Activated CD8-positive, alpha-beta T cell treated with anti-CD3 and anti-CD28 coated beads, Interleukin-2, amount 10 ng/mL, durations not matched to agents 7 days and 5 days (primary cell): ENCODE measurements around the gene PARD6G. TPM values are rescaled to one million over a fixed set of nuclear protein-coding genes. Genes with fewer than 3 reads are reported as not detected.

Experiments used
- ATAC-seq: fragments of 150-1000 bp; cut with Tn5 transposase; one replicate; pipeline ENCODE4 v1.10.0; 2021; ENCODE audit warnings: moderate library complexity
- CTCF ChIA-PET: fragments of 350-600 bp; sonication (Branson Sonifier 250); formaldehyde crosslinking; loops from one replicate; lab custom pipeline; 2021; ENCODE audit warnings: antibody characterized with exemption; lab: Charles Lee
- POLR2A ChIA-PET: fragments of 350-600 bp; sonication (Branson Sonifier 250); formaldehyde crosslinking; loops from one replicate; lab custom pipeline; 2021; ENCODE audit warnings: antibody characterized with exemption; lab: Charles Lee
- DNase-seq: peaks from one replicate; pipeline ENCODE4 v3.0.0-alpha.2; 2020
- H3K27ac Mint-ChIP-seq: one replicate; pipeline ENCODE4 v1.8.0; 2021; ENCODE audit warnings: mild to moderate bottlenecking, mixed read lengths
- H3K27me3 Mint-ChIP-seq: one replicate; pipeline ENCODE4 v1.8.0; 2021; ENCODE audit warnings: low read depth, mixed read lengths
- H3K36me3 Mint-ChIP-seq: one replicate; pipeline ENCODE4 v1.8.0; 2021; ENCODE audit warnings: low read depth, mixed read lengths
- H3K4me1 Mint-ChIP-seq: one replicate; pipeline ENCODE4 v1.8.0; 2021; ENCODE audit warnings: low read depth, mixed read lengths
- H3K4me3 Mint-ChIP-seq: one replicate; pipeline ENCODE4 v1.8.0; 2021; ENCODE audit warnings: mild to moderate bottlenecking, mixed read lengths
- H3K9me3 Mint-ChIP-seq: one replicate; pipeline ENCODE4 v1.8.0; 2022; ENCODE audit warnings: mixed read lengths; ENCODE audit not compliant: insufficient read depth
- total RNA-seq, 2 experiments: library from RNA; stranded (reverse); gene quantifications; one replicate each; pipeline ENCODE4 v1.2.3, GENCODE V29; 2021

The PARD6G gene
- total RNA-seq, 2 experiments from 2014 or later = 0.18 TPM; not detected in 1

GRCh38 chr18:80130555-80130954 lies 116.8 kb downstream of the PARD6G start:
- ATAC-seq (no peak), DNase-seq (no peak)
- POLR2A ChIA-PET = interaction anchor here (1.4 kb wide), 1 partner anchor 22 kb away, joined by 5 read pairs; the partner anchor contains the start of gene ADNP2
- peaks cover 58% of the 10 kb centered on the region for H3K4me1 Mint-ChIP-seq
- H3K27me3 Mint-ChIP-seq = no peaks in the 10 kb centered on the region
- CTCF ChIA-PET = interaction anchor here (1.0 to 1.6 kb wide), 5 partner anchors 11 to 127 kb away, joined by 3 to 7 read pairs (median 3); no protein-coding TSS in a partner anchor
- no peak overlapping the region for H3K4me3 Mint-ChIP-seq
- H3K9me3 Mint-ChIP-seq = no peaks in the 10 kb centered on the region
- no peak overlapping the region for H3K27ac Mint-ChIP-seq
- H3K36me3 Mint-ChIP-seq = peaks cover 52% of the 10 kb centered on the region

DNA sequence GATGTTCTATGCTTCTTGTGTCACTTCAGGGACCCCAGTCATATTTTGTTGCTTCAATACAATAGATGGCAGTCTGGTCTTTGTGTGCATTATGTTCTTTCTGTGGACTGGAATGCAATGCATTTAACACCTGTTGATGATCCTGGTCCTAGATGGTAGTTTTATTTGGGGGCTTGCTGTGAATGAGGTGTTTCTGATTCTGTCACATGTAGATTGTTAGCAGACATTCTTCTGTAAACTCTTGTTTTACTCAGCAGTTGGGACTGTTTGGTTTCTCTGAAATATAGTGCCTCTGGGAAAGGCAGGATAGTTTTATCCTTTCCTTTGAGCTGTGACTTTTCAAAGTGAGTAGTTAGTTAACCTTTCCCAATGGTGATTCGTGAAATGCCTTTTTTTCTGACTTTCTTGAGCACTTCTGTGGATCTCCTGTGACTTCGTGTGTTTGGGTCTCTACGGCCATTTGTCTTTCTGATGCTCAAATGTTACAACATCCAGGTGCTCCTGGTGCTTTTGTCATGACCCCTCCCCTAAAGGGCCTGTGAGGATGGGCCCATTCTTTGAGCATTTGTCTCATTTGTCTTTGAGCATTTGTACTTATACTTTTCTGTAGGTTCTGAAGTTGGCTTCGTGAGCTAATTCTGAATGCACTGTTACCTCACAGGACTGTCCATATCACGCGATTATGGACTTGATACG lies 117.5 kb downstream of the PARD6G start:
- peaks cover 58% of the 10 kb centered on the region for H3K4me1 Mint-ChIP-seq
- CTCF ChIA-PET = interaction anchor here (1.0 to 1.6 kb wide), 7 partner anchors 11 to 127 kb away, joined by 3 to 7 read pairs (median 3); no protein-coding TSS in a partner anchor
- H3K36me3 Mint-ChIP-seq = peaks cover 51% of the 10 kb centered on the region
- DNase-seq = no peak
- H3K27ac Mint-ChIP-seq = no peak overlapping the region
- H3K4me3 Mint-ChIP-seq = no peak overlapping the region
- no peaks in the 10 kb centered on the region for H3K9me3 Mint-ChIP-seq
- POLR2A ChIA-PET = interaction anchor here (1.4 kb wide), 1 partner anchor 21 kb away, joined by 5 read pairs; the partner anchor contains the start of gene ADNP2
- ATAC-seq = no peak
- H3K27me3 Mint-ChIP-seq = no peaks in the 10 kb centered on the region

- POLR2A ChIA-PET = interaction anchor here (1.3 kb wide), 1 partner anchor 18 kb away, joined by 3 read pairs; the partner anchor contains the start of gene ADNP2
- CTCF ChIA-PET = no interaction called here
- Mint-ChIP-seq H3K4me3 (no peak overlapping the region), H3K4me1 (peaks cover 45% of the 10 kb centered on the region), H3K27ac (no peak overlapping the region), H3K27me3 (no peaks in the 10 kb centered on the region), H3K9me3 (no peaks in the 10 kb centered on the region), H3K36me3 (peaks cover 50% of the 10 kb centered on the region)
- no peak for DNase-seq
- no peak for ATAC-seq
These were observed 119.7 kb downstream of the PARD6G start for GRCh38 chr18:80127635-80128034.

DNA sequence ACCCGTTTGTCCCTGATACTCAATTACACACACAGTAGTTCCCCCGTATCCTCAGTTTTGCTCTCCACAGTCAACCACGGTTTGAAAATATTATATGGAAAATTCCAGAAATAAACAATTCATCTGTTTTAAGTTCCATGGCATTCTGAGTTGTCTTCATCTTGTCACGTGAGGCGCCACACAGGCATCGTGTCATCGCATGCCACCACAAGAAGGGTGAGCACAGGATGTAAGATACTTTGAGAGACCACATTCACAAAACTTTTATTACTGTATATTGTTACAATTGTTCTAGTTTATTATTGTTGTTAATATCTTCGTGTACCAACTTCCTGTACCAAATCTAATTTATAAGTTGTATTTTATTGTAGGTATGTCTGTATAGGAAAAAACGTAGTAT lies 120.5 kb downstream of the PARD6G start:
- Mint-ChIP-seq H3K27ac (peak overlapping the region; percentile 67), H3K36me3 (peaks cover 49% of the 10 kb centered on the region), H3K4me1 (peaks cover 37% of the 10 kb centered on the region), H3K9me3 (no peaks in the 10 kb centered on the region), H3K27me3 (no peaks in the 10 kb centered on the region), H3K4me3 (peak overlapping the region; percentile 1)
- CTCF ChIA-PET = no interaction called here
- DNase-seq (peak; percentile 65), ATAC-seq (peak; percentile 70)
- POLR2A ChIA-PET = no interaction called here

GRCh38 chr18:80124131-80124530 lies 123.2 kb downstream of the PARD6G start:
- ChIA-PET POLR2A (no interaction called here), CTCF (no interaction called here)
- Mint-ChIP-seq H3K27ac (no peak overlapping the region), H3K4me3 (no peak overlapping the region), H3K9me3 (no peaks in the 10 kb centered on the region), H3K4me1 (peaks cover 14% of the 10 kb centered on the region), H3K27me3 (no peaks in the 10 kb centered on the region), H3K36me3 (peaks cover 55% of the 10 kb centered on the region)
- no peak for DNase-seq
- ATAC-seq = no peak

GRCh38 chr18:80120932-80121331 lies 126.4 kb downstream of the PARD6G start:
- ChIA-PET CTCF (no interaction called here), POLR2A (no interaction called here)
- H3K9me3 Mint-ChIP-seq = no peaks in the 10 kb centered on the region
- H3K4me3 Mint-ChIP-seq = no peak overlapping the region
- H3K27ac Mint-ChIP-seq = no peak overlapping the region
- H3K27me3 Mint-ChIP-seq = no peaks in the 10 kb centered on the region
- ATAC-seq (no peak), DNase-seq (no peak)
- H3K36me3 Mint-ChIP-seq = peaks cover 57% of the 10 kb centered on the region
- peaks cover under 1% of the 10 kb centered on the region for H3K4me1 Mint-ChIP-seq

DNA sequence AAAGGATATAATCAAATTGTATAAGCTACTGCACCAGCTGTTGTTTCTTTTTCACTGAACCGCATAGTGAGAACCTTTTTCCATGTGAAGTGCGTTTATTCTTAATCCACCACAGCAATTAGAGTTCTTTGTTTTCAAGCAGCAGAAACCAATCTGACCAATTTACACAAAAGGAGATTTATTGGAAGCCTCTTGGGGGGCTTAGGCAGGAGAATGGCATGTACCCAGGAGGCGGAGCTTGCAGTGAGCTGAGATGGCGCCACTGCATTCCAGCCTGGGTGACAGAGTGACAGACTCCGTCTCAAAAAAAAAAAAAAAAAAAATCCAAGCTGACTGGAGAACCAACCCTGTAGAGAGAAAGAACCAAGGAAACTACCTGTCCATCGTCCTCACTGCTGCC lies 128.2 kb downstream of the PARD6G start:
- Mint-ChIP-seq H3K27me3 (no peaks in the 10 kb centered on the region), H3K4me3 (no peak overlapping the region), H3K9me3 (no peaks in the 10 kb centered on the region), H3K36me3 (peaks cover 50% of the 10 kb centered on the region), H3K27ac (no peak overlapping the region), H3K4me1 (peaks cover 9% of the 10 kb centered on the region)
- ChIA-PET CTCF (interaction anchor here (0.9 kb wide), 1 partner anchor 11 kb away, joined by 3 read pairs; no protein-coding TSS in a partner anchor), POLR2A (no interaction called here)
- no peak for ATAC-seq
- DNase-seq = no peak

- ATAC-seq (no peak), DNase-seq (no peak)
- Mint-ChIP-seq H3K36me3 (peaks cover 52% of the 10 kb centered on the region), H3K9me3 (no peaks in the 10 kb centered on the region), H3K27me3 (no peaks in the 10 kb centered on the region), H3K4me1 (peaks cover 25% of the 10 kb centered on the region), H3K27ac (no peak overlapping the region), H3K4me3 (no peak overlapping the region)
- CTCF ChIA-PET = no interaction called here
- POLR2A ChIA-PET = no interaction called here
These were observed 132.3 kb downstream of the PARD6G start for GRCh38 chr18:80115035-80115434.

GRCh38 chr18:80112624-80113248 lies 134.6 kb downstream of the PARD6G start:
- Mint-ChIP-seq H3K36me3 (peaks cover 32% of the 10 kb centered on the region), H3K4me1 (peaks cover 32% of the 10 kb centered on the region), H3K9me3 (no peaks in the 10 kb centered on the region), H3K4me3 (no peak overlapping the region), H3K27ac (no peak overlapping the region), H3K27me3 (no peaks in the 10 kb centered on the region)
- ChIA-PET POLR2A (no interaction called here), CTCF (interaction anchor here (0.9 to 1.2 kb wide), 4 partner anchors 13 to 58 kb away, joined by 3 read pairs; no protein-coding TSS in a partner anchor)
- no peak for ATAC-seq
- DNase-seq = no peak

DNA sequence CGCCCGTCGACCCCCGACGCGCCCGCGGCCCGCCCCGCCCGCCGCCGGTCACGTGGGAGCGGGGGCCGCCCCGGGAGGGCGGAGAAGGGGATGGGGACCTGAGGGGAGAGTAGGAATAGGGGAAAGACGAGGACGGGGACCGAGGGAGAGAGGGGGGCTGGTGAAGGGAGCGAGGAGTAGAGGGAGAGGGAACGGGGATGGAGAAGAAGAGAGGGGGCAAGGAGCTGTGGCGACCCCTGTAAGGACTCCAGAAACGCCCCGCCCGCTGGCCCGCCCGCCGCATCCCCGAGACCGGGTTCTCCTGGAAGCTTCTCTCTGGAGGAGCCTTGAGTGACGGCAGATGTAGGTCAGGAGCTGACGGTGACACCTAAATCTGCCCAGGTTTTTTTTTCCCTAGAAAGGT lies 137.6 kb downstream of the PARD6G start:
- Mint-ChIP-seq H3K4me3 (peak overlapping the region; percentile 81), H3K9me3 (no peaks in the 10 kb centered on the region), H3K4me1 (peaks cover 25% of the 10 kb centered on the region), H3K27ac (peak overlapping the region; percentile 89), H3K36me3 (peaks cover 24% of the 10 kb centered on the region), H3K27me3 (peaks cover 7% of the 10 kb centered on the region)
- ChIA-PET CTCF (interaction anchor here (1.0 to 1.5 kb wide), 2 partner anchors 38 to 49 kb away, joined by 3 to 7 read pairs; no protein-coding TSS in a partner anchor), POLR2A (interaction anchor here (0.6 to 1.6 kb wide), 6 partner anchors 13 to 304 kb away, joined by 3 to 8 read pairs (median 3); partner anchors contain the start of gene RBFA)
- DNase-seq (peak; percentile 37), ATAC-seq (peak; percentile 48)

DNA sequence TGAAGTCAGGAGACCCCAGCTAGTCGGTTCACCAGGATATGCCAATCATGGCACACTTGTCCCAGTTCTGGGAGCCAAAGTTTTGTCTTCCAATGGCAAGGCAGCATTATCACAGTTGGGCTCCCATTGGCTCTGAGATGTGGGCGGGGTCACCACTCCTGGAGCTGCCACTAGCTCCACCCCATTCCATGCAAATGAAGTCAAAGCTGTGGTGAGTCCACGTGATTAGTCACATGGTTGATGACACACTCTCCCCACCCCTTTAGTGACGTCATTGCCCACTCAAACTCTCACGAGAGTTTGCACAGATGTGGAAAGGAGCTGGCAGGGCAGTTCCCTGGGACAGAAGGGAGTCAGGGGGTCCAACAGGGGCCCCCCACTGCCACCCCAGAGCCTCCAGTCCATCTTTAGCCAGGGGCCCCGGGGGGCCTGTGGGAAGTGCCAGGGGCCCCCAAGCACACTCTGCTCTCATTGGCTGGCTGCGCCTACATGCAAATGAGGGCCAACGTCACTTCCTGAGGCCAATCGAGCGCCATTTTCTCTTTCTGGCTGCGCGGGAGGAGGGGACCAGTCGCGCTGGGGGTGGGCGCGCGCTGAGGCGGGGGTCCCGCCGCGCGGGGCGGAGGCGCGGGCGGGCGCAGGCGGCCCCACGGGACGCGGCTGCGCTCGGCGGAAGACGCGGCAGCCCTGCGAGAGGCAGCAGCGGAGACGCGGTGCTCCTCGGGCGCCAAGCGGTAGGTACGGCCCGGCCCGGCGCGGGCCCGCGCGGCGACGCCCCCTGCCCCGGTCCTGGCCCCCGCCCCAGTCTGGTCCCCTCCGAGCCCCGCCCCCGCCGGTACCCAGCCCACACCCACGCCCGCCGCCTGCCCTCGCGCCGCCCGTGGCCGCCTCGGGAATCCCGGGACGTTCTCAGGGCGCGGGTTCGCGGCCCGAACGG lies 138.3 kb downstream of the PARD6G start, which contains the start of gene ADNP2:
Gene ADNP2, plus strand, starts transcription at position 524 of the 937 bp plus-strand sequence. CDS start 8,281 bp downstream, outside the sequence.
- Mint-ChIP-seq H3K9me3 (no peaks in the 10 kb centered on the region), H3K36me3 (peaks cover 24% of the 10 kb centered on the region), H3K27me3 (peaks cover 7% of the 10 kb centered on the region), H3K4me1 (peaks cover 24% of the 10 kb centered on the region), H3K4me3 (peak within 1 kb of the TSS; percentile 81), H3K27ac (peak within 1 kb of the TSS; percentile 92)
- ATAC-seq (peak; percentile 84), DNase-seq (peak; percentile 91)
- ChIA-PET POLR2A (interaction anchor here (0.6 to 1.6 kb wide), 7 partner anchors 13 to 429 kb away, joined by 3 to 8 read pairs (median 3); partner anchors contain the start of gene RBFA), CTCF (interaction anchor here (1.0 to 1.5 kb wide), 4 partner anchors 10 to 76 kb away, joined by 3 to 7 read pairs (median 4); partner anchors contain the start of gene RBFA)
